IMR-90 (cell line): ENCODE data around the gene VPS11.
A peak's percentile ranks its signal among the peaks of the same experiment; 100 is the strongest.

Source experiments
- CEBPB ChIP-seq: IDR thresholded peaks from 2 replicates; pipeline ENCODE4 v1.6.1; 2012; ENCODE audit warnings: low read depth, low read length, improper control_type of control experiment
- CTCF ChIP-seq: conservative IDR thresholded peaks from 2 replicates; pipeline ENCODE4 v1.5.1; 2012; ENCODE audit warnings: mild to moderate bottlenecking, low read depth, low read length, improper control_type of control experiment
- FOS ChIP-seq: fragments of 150-350 bp; IDR thresholded peaks from 2 replicates; pipeline ENCODE4 v1.6.1; 2016; ENCODE audit warnings: low read depth, low read length
- NFE2L2 ChIP-seq: fragments of 150-350 bp; IDR thresholded peaks from 2 replicates; pipeline ENCODE4 v1.6.1; 2016; ENCODE audit warnings: low read depth, mild to moderate bottlenecking, low read length
- POLR2A ChIP-seq: IDR thresholded peaks from 2 replicates; pipeline ENCODE4 v1.6.1; 2012; ENCODE audit warnings: mild to moderate bottlenecking, low read depth, low read length
- RAD21 ChIP-seq: IDR thresholded peaks from 2 replicates; pipeline ENCODE4 v1.6.1; 2012; ENCODE audit warnings: low read length, improper control_type of control experiment
- RFX5 ChIP-seq: IDR thresholded peaks from 2 replicates; pipeline ENCODE4 v1.8.0; 2012; ENCODE audit warnings: low read depth, mild to moderate bottlenecking, low read length, moderate library complexity
- SMC3 ChIP-seq: fragments of 150-350 bp; IDR thresholded peaks from 2 replicates; pipeline ENCODE4 v1.6.1; 2016; ENCODE audit warnings: low read depth, mild to moderate bottlenecking, antibody characterized with exemption, low read length, moderate library complexity

DNA sequence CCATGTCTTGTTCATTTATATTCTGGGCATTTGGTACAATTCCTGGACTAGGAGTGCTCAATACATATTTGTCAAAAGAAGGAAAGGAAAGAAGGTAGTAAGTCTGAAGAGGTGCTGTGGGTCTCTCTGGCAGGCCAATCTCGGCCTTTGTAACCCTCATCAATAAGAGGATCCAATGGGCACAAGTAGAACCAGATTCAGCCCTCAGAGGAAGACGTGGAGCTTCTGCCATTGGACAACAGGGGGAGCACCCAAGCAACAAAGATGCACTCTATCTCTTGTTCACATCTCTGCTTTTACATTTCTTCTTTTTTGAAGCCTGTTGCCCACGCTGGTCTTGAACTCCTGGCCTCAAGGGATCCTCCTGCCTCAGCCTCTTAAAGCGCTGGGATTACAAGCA, 2.2 kb upstream of the VPS11 start:
- peak; percentile 47 for TF ChIP-seq CTCF
- no peak for TF ChIP-seq POLR2A
- no peak for TF ChIP-seq CEBPB
- TF ChIP-seq NFE2L2 = no peak
- peak; percentile 34 for TF ChIP-seq RAD21
- peak; percentile 31; the same call in 1 of the 2 replicates for TF ChIP-seq SMC3
- TF ChIP-seq FOS = no peak
- TF ChIP-seq RFX5 = no peak
